ENCODE results near the gene BCL7A. TPM values are rescaled to one million over a fixed set of nuclear protein-coding genes. Genes with fewer than 3 reads are reported as not detected.
A peak's percentile ranks its signal among the peaks of the same experiment; 100 is the strongest.

Gene BCL7A
- total RNA-seq, 1 experiment from 2014 or later = 18.2 TPM

- H3K27ac Mint-ChIP-seq = peak overlapping the region; percentile 11 to 91 (median 53); a peak in 3 of 7 replicates
- no peak for DNase-seq
Measured at GRCh38 chr12:122096591-122097149, 75.0 kb downstream of the BCL7A start.

More at GRCh38 chr12:122096591-122097149, 75.0 kb downstream of the BCL7A start:
- Histone ChIP-seq H2BK20ac (ENCODE audit: low read depth, low read length, poor library complexity, severe bottlenecking) (no peak overlapping the region), H3K4me1 (ENCODE audit: insufficient read depth, low read length) (peaks cover 3% of the 10 kb centered on the region; the same call in 1 of the 2 replicates), H3K14ac (ENCODE audit: insufficient read depth, low read length) (no peak overlapping the region), H3K79me2 (ENCODE audit: insufficient read depth, low read length) (peaks cover 2% of the 10 kb centered on the region; the same call in 1 of the 2 replicates), H2BK15ac (ENCODE audit: low read depth, low read length) (no peak overlapping the region), H3K27ac (ENCODE audit: insufficient read length, low read depth, low read length) (no peak overlapping the region), H4K8ac (replicated peaks; ENCODE audit: insufficient read length, low read depth, low read length) (no peak overlapping the region), H2AK5ac (ENCODE audit: insufficient read length, low read length) (no peak overlapping the region), H3K27me3 (ENCODE audit: insufficient read depth, low read length) (no peaks in the 10 kb centered on the region), H3K9me3 (ENCODE audit: control insufficient read depth, low read depth, low read length) (no peaks in the 10 kb centered on the region), H4K91ac (ENCODE audit: insufficient read length, low read depth, low read length) (no peak overlapping the region), H2BK120ac (ENCODE audit: low read depth, low read length, poor library complexity, severe bottlenecking) (no peak overlapping the region), H2BK5ac (ENCODE audit: insufficient read length, low read length) (no peak overlapping the region), H2AFZ (ENCODE audit: low read length) (no peak overlapping the region), H4K20me1 (ENCODE audit: control insufficient read depth, insufficient read depth, insufficient read length) (peaks cover 2% of the 10 kb centered on the region), H3K56ac (ENCODE audit: insufficient read length, low read depth, low read length) (no peak overlapping the region), H3K79me1 (ENCODE audit: insufficient read depth, low read depth, low read length, poor library complexity, severe bottlenecking) (no peaks in the 10 kb centered on the region), H3K23me2 (ENCODE audit: insufficient read length, low read depth, low read length, poor library complexity, severe bottlenecking) (peaks cover 3% of the 10 kb centered on the region), H3K4ac (ENCODE audit: low read depth, low read length) (no peak overlapping the region), H3K4me2 (ENCODE audit: insufficient read depth, insufficient read length, low read length) (no peak overlapping the region), H3K9ac (ENCODE audit: extremely low read depth, insufficient read length, low read length) (no peak overlapping the region), H3K18ac (ENCODE audit: insufficient read length, low read depth, low read length) (no peak overlapping the region), H3T11ph (ENCODE audit: low read length) (no peak overlapping the region), H2BK12ac (ENCODE audit: insufficient read length, low read depth, low read length) (no peak overlapping the region), H4K5ac (ENCODE audit: insufficient read length, low read depth, low read length) (no peak overlapping the region), H3K23ac (ENCODE audit: insufficient read length, low read depth, low read length) (no peak overlapping the region)
- no peak overlapping the region for H3K4me3 Mint-ChIP-seq
- peaks cover 16 to 20% of the 10 kb centered on the region in 2 experiments for H3K4me1 Mint-ChIP-seq
- H3K36me3 Mint-ChIP-seq (ENCODE audit: insufficient read depth in 1 of 3, low read depth in 3 of 3) = peaks cover under 1 to 3% (median under 1%) of the 10 kb centered on the region in 3 experiments; a peak in 2 of 7 replicates
- WGBS (ENCODE audit: extremely low coverage, insufficient read length, low lambda C conversion rate) = no CpG with 5 or more reads among the region's 20 CpGs
- no peaks in the 10 kb centered on the region for H3K27me3 Mint-ChIP-seq (ENCODE audit: low read depth)
- peaks cover 0 to under 1% of the 10 kb centered on the region in 2 experiments; a peak in 1 of 5 replicates for H3K9me3 Mint-ChIP-seq
- TF ChIP-seq CTCF (conservative IDR thresholded peaks at IDR 0.05) = no peak

Data from H9 (cell line).